ENCODE measurements around the gene DYNC2I2. TPM values are rescaled to one million over a fixed set of nuclear protein-coding genes. Genes with fewer than 3 reads are reported as not detected.
"Not testable (repeated sequence)": the region's sequence is repeated elsewhere in the genome, so short reads cannot be mapped to it uniquely, and the experiment has no call there.

DYNC2I2 gene
- total RNA-seq, 2 donors from 2014 or later = 18.1 to 19.4 TPM

DNA sequence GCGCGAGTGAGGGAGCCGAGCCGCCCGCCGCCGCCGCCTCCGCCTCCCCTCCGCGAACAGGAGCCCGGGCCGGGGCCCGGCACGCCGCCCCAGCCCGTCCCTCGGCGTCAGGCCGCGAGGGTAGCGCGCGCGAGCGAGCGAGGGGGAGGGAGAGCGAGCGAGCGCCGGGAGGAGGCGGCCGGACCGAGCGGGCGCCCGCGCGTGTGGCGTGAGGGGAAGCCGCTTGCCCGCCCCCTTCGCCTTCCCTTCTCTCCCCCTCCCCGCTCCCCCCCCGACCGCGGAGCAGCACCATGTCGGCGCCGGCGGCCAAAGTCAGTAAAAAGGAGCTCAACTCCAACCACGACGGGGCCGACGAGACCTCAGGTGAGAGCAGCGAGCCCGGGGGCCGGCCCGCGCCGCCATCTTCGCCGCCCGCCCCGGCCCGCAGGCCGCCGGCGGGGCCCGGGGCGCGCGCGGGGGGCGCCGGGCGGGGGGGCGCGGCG, 32.7 kb upstream of the DYNC2I2 start:
- DNase-seq (ENCODE audit: low spot score) = no peak
- intact Hi-C loops (cut with DNase I) = no loop called here

- intact Hi-C loops (cut with DNase I) = no loop called here
- peak; percentile 97 for DNase-seq (ENCODE audit: low spot score)
These were observed 32.0 kb upstream of the DYNC2I2 start, which contains the start of gene SET for GRCh38 chr9:128688501-128689292. SET (plus strand) TSS chr9:128689222; CDS start chr9:128689583, 361 bp downstream.

DNA sequence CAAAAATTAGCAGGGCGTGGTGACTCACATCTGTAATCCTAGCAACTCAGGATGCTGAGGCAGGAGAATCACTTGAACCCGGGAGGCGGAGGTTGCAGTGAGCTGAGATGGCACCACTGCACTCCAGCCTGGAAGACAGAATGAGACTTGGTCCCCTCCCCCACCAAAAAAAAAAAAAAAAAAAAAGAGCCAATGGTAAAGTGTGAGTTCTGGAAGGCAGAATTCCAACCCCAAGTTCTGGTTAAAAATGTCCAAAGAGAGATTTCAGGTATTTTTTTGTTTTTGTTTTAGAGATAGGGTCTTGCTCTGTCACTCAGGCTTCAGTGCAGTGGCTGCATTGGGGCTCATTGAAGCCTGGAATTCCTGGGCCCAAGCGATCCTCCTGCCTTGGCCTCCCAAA, 30.8 kb upstream of the DYNC2I2 start:
- intact Hi-C loops (cut with DNase I) = no loop called here
- no peak for DNase-seq (ENCODE audit: low spot score)

GRCh38 chr9:128685636-128686489, 29.2 kb upstream of the DYNC2I2 start:
- DNase-seq (ENCODE audit: low spot score) = peak; percentile 50
- intact Hi-C loops (cut with DNase I) = no loop called here

DNA sequence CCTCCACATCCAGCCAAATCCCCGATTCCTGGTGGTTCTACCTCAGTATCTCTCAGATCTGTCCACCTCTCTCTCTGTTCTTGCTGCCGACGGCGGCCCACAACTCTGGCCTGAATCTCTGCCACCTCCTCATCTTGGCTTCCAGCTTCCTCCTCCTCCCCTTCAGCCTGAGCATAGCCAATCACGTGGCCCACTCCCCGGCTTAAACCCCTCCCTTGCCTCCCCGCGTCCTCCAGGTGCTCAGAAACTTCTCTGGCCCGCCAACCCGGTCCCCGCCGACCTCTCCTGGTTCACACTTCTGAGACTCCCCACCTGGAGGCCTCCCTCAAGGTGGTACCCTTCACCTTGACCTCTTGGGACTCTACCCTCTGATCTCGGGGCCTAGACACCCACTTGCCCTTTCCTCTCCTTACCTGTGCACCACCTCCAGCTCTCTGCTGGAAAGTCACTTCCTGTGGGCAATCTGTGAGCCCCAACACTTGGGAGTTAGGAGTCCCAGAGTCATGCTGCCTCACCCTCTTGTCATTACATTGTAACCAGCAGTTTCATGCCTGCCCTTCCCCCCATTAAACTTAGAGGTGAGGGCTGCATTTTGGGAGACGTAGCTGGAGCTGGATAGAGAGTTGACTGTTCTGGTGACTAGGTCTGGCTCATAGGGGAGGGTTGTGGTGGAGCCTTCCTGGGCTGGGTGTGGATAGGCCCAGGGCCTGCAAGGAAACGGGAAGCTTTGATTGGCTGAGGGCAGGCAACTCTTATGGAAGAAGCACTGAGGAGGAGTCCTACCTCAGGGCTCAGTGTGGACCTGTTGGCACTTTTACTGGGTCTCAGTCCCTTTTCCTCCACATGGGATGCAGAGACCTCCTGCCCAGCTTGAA, 27.9 kb upstream of the DYNC2I2 start:
- DNase-seq (ENCODE audit: low spot score) = peak; percentile 91
- intact Hi-C loops (cut with DNase I) = no loop called here

DNA sequence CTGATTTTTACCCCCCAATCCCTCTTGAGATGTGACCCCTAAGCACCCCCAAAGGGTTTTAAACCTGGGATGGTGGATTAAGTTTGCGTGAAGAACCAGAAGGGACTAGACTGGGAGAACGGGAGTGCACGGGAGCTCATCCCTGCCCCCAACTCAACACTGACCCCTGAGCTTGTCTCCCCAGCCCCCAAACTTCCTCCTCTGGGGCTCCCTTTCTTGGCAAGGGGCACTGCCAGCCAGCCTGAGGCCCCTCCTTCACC, 27.3 kb upstream of the DYNC2I2 start:
- intact Hi-C loops (cut with DNase I) = no loop called here

GRCh38 chr9:128683340-128684064, 26.9 kb upstream of the DYNC2I2 start:
- peak; percentile 84 for DNase-seq (ENCODE audit: low spot score)

More for the DNA sequence above, 27.3 kb upstream of the DYNC2I2 start:
- DNase-seq (ENCODE audit: low spot score) = no peak

DNA sequence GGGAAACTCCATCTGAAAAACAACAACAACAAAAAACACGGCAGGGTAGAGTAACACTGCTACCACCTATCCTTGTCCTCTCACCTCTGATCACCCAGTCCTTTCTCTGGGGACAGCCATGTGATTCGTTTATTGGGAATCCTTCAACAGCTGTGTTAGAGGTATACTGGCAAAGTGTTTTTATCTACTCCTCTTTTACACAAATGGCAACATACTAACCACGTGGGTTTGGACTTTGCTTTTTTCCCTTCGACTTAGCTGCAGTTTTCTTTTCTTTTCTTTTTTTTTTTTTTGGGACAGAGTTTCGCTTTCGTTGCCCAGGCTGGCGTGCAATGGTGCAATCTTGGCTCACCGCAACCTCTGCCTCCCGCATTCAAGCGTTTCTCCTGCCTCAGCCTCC, 21.1 kb upstream of the DYNC2I2 start:
- DNase-seq (ENCODE audit: low spot score) = peak; percentile 34
- intact Hi-C loops (cut with DNase I) = no loop called here

More at GRCh38 chr9:128683340-128684064, 26.9 kb upstream of the DYNC2I2 start:
- intact Hi-C loops (cut with DNase I) = no loop called here

GRCh38 chr9:128675382-128675781, 18.7 kb upstream of the DYNC2I2 start:
- intact Hi-C loops (cut with DNase I) = no loop called here
- peak; percentile 29 for DNase-seq (ENCODE audit: low spot score)

GRCh38 chr9:128669786-128670185, 13.1 kb upstream of the DYNC2I2 start:
- DNase-seq (ENCODE audit: low spot score) = no peak
- intact Hi-C loops (cut with DNase I) = no loop called here

DNA sequence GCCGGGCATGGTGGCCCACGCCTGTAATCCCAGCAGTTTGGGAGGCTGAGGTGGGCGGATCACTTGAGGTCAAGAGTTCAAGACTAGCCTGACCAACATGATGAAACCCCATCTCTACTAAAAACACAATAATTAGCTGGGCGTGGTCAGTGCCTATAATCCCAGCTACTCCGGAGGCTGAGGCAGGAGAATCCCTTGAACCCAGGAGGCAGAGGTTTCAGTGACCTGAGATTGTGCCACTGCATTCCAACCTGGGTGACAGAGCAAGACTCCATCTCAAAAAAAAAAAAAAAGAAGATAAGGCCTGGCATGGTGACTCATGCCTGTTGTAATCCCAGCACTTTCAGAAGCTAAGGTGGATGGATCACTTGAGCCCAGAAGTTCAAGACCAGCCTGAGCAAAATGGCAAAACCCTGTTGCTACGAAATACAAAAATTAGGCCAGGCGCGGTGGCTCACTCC, 9.9 kb upstream of the DYNC2I2 start:
- intact Hi-C loops (cut with DNase I); DNase-seq (ENCODE audit: low spot score): not testable (repeated sequence)

DNA sequence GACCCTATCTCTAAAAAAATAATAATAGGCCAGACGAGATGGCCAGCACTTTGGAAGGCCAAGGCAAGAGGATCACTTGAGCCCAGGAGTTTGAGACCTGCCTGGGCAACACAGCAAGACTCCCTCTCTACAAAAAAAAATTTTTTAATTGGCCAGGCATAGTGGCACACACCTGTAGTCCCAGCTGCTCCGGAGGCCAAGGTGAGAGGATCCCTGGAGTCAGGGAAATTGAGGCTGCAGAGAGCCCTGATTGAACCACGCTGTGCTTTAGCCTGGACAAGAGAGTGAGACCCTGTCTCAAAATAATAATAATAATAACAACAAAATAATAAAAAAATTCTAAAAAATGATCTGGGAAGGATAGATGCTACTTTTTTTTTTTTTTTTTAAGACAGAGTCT, 1.1 kb upstream of the DYNC2I2 start:
- intact Hi-C loops (cut with DNase I) = loop anchor here in 1 of 2 donors (10.0 kb wide), 1 partner anchor 47 kb away; the partner anchor contains the start of gene PKN3
- no peak for DNase-seq (ENCODE audit: low spot score)

DNA sequence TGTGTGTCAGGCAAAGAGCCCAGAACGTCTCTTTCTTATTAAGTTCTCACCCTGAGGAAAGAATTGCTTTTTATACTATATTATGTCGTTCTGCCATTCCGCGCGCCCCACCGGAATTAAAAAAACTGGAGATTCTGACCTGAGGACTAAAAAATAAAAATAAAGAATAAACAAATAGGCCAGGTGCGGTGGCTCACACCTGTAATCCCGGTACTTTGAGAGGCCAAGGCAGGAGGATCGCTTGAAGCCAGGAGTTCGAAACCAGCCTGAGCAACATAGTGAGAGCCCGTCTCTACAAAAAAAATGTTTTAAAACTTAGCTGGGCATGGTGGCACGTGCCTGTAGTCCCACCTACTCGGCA, 677 bp upstream of the DYNC2I2 start:
- intact Hi-C loops (cut with DNase I) = loop anchor here in 1 of 2 donors (10.0 kb wide), 1 partner anchor 47 kb away; the partner anchor contains the start of gene PKN3
- no peak for DNase-seq (ENCODE audit: low spot score)

DNA sequence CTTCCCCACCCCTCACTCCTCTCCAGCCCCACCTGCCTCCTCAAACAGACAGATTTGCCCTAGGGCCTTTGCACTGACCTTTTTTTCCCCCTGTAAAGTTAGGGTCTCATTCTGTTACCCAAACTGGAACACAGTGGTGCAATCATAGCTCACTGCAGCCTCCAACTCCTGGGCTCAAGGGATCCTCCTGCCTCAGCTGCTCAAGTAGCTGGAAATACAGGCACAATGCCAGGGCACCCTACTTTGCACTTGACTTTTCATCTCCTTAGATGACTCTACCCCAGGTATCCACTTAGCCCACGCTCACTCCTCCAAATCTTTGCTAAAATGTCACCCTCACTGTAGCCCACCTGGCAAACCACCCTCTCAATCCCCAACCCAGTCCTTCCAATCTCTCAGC, 2.2 kb downstream of the DYNC2I2 start:
- no peak for DNase-seq (ENCODE audit: low spot score)
- intact Hi-C loops (cut with DNase I) = loop anchor here in 1 of 2 donors (10.0 kb wide), 1 partner anchor 50 kb away; the partner anchor contains the start of gene PKN3

GRCh38 chr9:128653908-128654307, 2.7 kb downstream of the DYNC2I2 start:
- intact Hi-C loops (cut with DNase I) = loop anchor here in 1 of 2 donors (10.0 kb wide), 1 partner anchor 51 kb away; the partner anchor contains the start of gene PKN3
- DNase-seq (ENCODE audit: low spot score) = no peak

DNA sequence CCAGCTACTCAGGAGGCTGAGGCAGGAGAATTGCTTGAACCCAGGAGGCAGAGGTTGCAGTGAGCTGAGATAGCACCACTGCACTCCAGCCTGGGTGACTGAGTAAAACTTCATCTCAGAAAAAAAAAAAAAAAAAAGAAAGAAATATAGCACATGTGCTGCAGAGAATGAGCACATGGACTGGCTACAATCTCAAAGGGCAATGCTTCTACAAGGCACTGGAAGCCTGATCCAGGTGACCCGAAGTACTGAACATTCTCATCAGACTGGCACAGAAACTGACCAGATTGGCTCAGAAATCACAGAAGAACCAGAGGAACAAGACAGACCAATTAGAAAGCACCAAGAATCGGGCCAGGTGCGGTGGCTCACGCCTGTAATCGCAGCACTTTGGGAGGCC, 4.8 kb downstream of the DYNC2I2 start:
- intact Hi-C loops (cut with DNase I) = loop anchor here in 1 of 2 donors (10.0 kb wide), 1 partner anchor 53 kb away; the partner anchor contains the start of gene PKN3
- no peak for DNase-seq (ENCODE audit: low spot score)

DNA sequence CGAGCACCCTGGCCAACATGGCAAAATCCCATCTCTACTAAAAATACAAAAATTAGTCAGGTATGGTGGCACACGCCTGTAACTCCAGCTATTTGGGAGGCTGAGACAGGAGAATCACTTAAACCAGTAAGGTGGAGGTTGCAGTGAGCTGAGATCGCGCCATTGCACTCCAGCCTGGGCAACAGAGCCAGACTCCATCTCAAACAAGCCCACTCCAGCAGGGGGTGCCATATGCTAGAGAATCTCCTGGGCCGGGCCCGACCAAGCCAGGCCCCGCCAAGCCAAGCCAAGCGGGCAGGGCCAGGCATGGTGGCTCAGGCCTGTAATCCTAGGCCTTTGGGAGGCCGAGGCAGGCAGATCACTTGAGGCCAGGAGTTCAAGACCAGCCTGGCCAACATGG, 8.4 kb downstream of the DYNC2I2 start:
- DNase-seq (ENCODE audit: low spot score); intact Hi-C loops (cut with DNase I): not testable (repeated sequence)

GRCh38 chr9:128643519-128644300, 12.9 kb downstream of the DYNC2I2 start:
- no peak for DNase-seq (ENCODE audit: low spot score)
- intact Hi-C loops (cut with DNase I) = no loop called here
